K562 (cell line): Measurements from ENCODE around the gene CD72. TPM values are rescaled to one million over a fixed set of nuclear protein-coding genes. Genes with fewer than 3 reads are reported as not detected.
A peak's percentile ranks its signal among the peaks of the same experiment; 100 is the strongest.
"Not testable (repeated sequence)": the region's sequence is repeated elsewhere in the genome, so short reads cannot be mapped to it uniquely, and the experiment has no call there.

ENCODE experiments used
- ATAC-seq: fragments of 200-7000 bp; cut with Tn5 transposase; 3 replicates; pipeline ENCODE4 v1.9.1; 2020; ENCODE audit warnings: moderate library complexity
- BruUV-seq: library from RNA; stranded (reverse); fragments of 400-500 nt; replicated peaks from 2 replicates; lab custom pipeline; 2021; lab: Mats Ljungman, UMichigan
- CTCF ChIA-PET: fragments of 300-600 bp; formaldehyde crosslinking; extraction: SDS; loops from one replicate; lab custom pipeline; 2021; ENCODE audit warnings: low intra/inter-chr PET ratio; lab: Yijun Ruan, JAX
- POLR2A ChIA-PET: fragments of 300-600, 350-650 bp; sonication (Branson Sonifier 250); formaldehyde crosslinking; extraction: SDS; loops from one replicate; lab custom pipeline; 2021; ENCODE audit warnings: antibody characterized with exemption, inconsistent platforms; lab: Yijun Ruan, JAX
- DNase-seq, 4 experiments: peaks; one replicate each; pipeline versions ENCODE4 v3.0.0 to v3.0.0-alpha.2; 2011 to 2018; ENCODE audit warnings: low spot score in 3 of 4, mixed read lengths in 3 of 4; ENCODE audit errors: extremely low read depth in 1 of 4
- FAIRE-seq: peaks from 2 replicates; lab custom pipeline; 2011; peaks lifted over from hg19 to GRCh38; lab: Jason Lieb, UNC
- H2AFZ ChIP-seq: 2 replicates; pipeline ENCODE4 v1.6.0; 2011; ENCODE audit warnings: low read depth, low read length, control low read depth, inconsistent platforms
- H3K27ac ChIP-seq: fragments of 200-600 bp; 3 replicates; pipeline ENCODE4 v1.8.0; 2011; ENCODE audit warnings: low read depth, mild to moderate bottlenecking, control low read depth, inconsistent platforms, low read length, moderate library complexity, mixed read lengths; ENCODE audit errors: extremely low read depth
- H3K27me3 ChIP-seq, 2 experiments: fragments of 300-600 bp in 1 of 2; 2 replicates in 1 of 2; 3 replicates in 1 of 2; pipeline versions ENCODE4 v1.6.0 to v1.8.0; 2011; ENCODE audit warnings: inconsistent platforms in 2 of 2, low read length in 2 of 2, mild to moderate bottlenecking in 1 of 2, mixed read lengths in 1 of 2, moderate library complexity in 1 of 2; ENCODE audit not compliant: control insufficient read depth in 2 of 2, insufficient read depth in 2 of 2
- H3K36me3 ChIP-seq: fragments of 300-600 bp; 3 replicates; pipeline ENCODE4 v1.8.0; 2011; ENCODE audit warnings: mild to moderate bottlenecking, low read length, inconsistent platforms; ENCODE audit not compliant: control insufficient read depth, insufficient read depth
- H3K4me1 ChIP-seq, 2 experiments: fragments of 200-600 bp in 1 of 2; replicated peaks in 1 of 2; 2 replicates in 1 of 2; 3 replicates in 1 of 2; pipeline versions ENCODE4 v1.5.1 to v1.8.0; 2011; ENCODE audit warnings: inconsistent platforms in 2 of 2, low read length in 2 of 2, mild to moderate bottlenecking in 1 of 2, mixed read lengths in 1 of 2, moderate library complexity in 1 of 2; ENCODE audit not compliant: control insufficient read depth in 2 of 2, insufficient read depth in 2 of 2
- H3K4me2 ChIP-seq: 2 replicates; pipeline ENCODE4 v1.6.1; 2011; ENCODE audit warnings: low read length, control low read depth, inconsistent platforms, mixed read lengths; ENCODE audit not compliant: insufficient read depth
- H3K4me3 ChIP-seq: fragments of 200-600 bp; sonication (generic), shearing (Covaris generic); 2 replicates; pipeline ENCODE4 v1.5.1; 2016; ENCODE audit warnings: control low read depth, inconsistent platforms
- H3K79me2 ChIP-seq: fragments of 200-600 bp; 3 replicates; pipeline ENCODE4 v1.8.0; 2011; ENCODE audit warnings: low read length, inconsistent platforms; ENCODE audit not compliant: control insufficient read depth, insufficient read depth
- H3K9ac ChIP-seq, 2 experiments: 2 replicates each; pipeline versions ENCODE4 v1.6.0 to v1.6.1; 2011; ENCODE audit warnings: low read depth in 2 of 2, low read length in 2 of 2, control low read depth in 1 of 2, inconsistent platforms in 1 of 2, mild to moderate bottlenecking in 1 of 2, mixed read lengths in 1 of 2; ENCODE audit not compliant: insufficient read depth in 1 of 2
- H3K9me1 ChIP-seq: one replicate; pipeline ENCODE4 v1.6.0; 2011; ENCODE audit warnings: inconsistent platforms, mild to moderate bottlenecking, low read length, moderate library complexity; ENCODE audit not compliant: control insufficient read depth, insufficient read depth
- H3K9me3 ChIP-seq: replicated peaks from 2 replicates; pipeline ENCODE4 v1.5.1; 2011; ENCODE audit warnings: low read depth, low read length, inconsistent platforms; ENCODE audit not compliant: control insufficient read depth, insufficient read depth
- H4K20me1 ChIP-seq: replicated peaks from 2 replicates; pipeline ENCODE4 v1.6.1; 2011; ENCODE audit warnings: low read length, inconsistent platforms, mixed read lengths; ENCODE audit not compliant: control insufficient read depth, insufficient read depth
- ARID3A ChIP-seq: IDR thresholded peaks from 2 replicates; pipeline ENCODE4 v1.6.1; 2012; ENCODE audit warnings: low read depth, low read length, improper control_type of control experiment, borderline replicate concordance
- C11orf30 ChIP-seq: fragments of 450-650 bp; IDR thresholded peaks from 2 replicates; pipeline ENCODE4 v1.6.1; 2016; ENCODE audit warnings: low read depth, mild to moderate bottlenecking
- MAFG ChIP-seq: fragments of 450-650 bp; conservative IDR thresholded peaks from 2 replicates; pipeline ENCODE4 v1.6.1; 2016; ENCODE audit warnings: missing genetic modification characterization, missing compliant biosample characterization
- PRPF4 ChIP-seq: fragments of 200-400 bp; formaldehyde crosslinking; IDR thresholded peaks from one replicate; pipeline ENCODE4 v1.6.1; 2017; ENCODE audit warnings: low read length, low read depth, mild to moderate bottlenecking; ENCODE audit not compliant: insufficient read depth, poor library complexity, severe bottlenecking
- SIRT6 ChIP-seq: IDR thresholded peaks from one replicate; pipeline ENCODE4 v1.6.1; 2012; ENCODE audit warnings: low read depth, mild to moderate bottlenecking, control low read depth, inconsistent platforms, low read length, moderate library complexity
- ZNF316 ChIP-seq: fragments of 450-650 bp; IDR thresholded peaks from 2 replicates; pipeline ENCODE4 v1.6.1; 2016
- ZNF507 ChIP-seq: conservative IDR thresholded peaks from 2 replicates; pipeline ENCODE4 v1.6.1; 2017; ENCODE audit warnings: missing genetic modification characterization, missing compliant biosample characterization
- WGBS: fragments of 100-300 bp; shearing (Covaris generic); methylation state at CpG from one replicate; pipeline ENCODE4 v1.1.6; 2016; ENCODE audit warnings: low coverage, mixed read lengths; ENCODE audit not compliant: insufficient coverage; ENCODE audit errors: missing lambda C conversion rate; 5-methylcytosine and 5-hydroxymethylcytosine counted together
- in situ Hi-C: fragments of 300-500 bp; cut with MboI; formaldehyde crosslinking; loops from 4 replicates; pipeline ENCODE4 v1.15.0; 2018; ENCODE audit warnings: inconsistent platforms, mixed read lengths
- intact Hi-C: fragments of 100-400 bp; cut with micrococcal nuclease; formaldehyde crosslinking; loops from 2 replicates; pipeline ENCODE4 v1.14.2; 2022
- polyA plus RNA-seq, 8 experiments: library from polyadenylated mRNA; depleted of rRNA in 4 of 8; stranded (reverse) in 5 of 8; unstranded in 3 of 8; fragments of >200 nt; fragmentation: Nextera tagmentation in 2 of 8; fragmentation: Illumina TruSeq in 1 of 8; extraction: Ambion mirVana in 2 of 8; extraction: Trizol in 1 of 8; gene quantifications; 2 replicates each; pipeline versions ENCODE4 v1.2.1 to v1.2.3, GENCODE V29; 2011 to 2014; ENCODE audit warnings: inconsistent platforms in 1 of 8, missing spikeins in 1 of 8
- total RNA-seq, 7 experiments: library from RNA; depleted of rRNA in 6 of 7; stranded (reverse); fragments of >200 nt in 6 of 7; fragmentation: Illumina TruSeq in 2 of 7; extraction: Trizol in 2 of 7; gene quantifications; 2 replicates each; pipeline versions ENCODE4 v1.2.1 to v1.2.3, GENCODE V29; 2011 to 2021; ENCODE audit warnings: low replicate concordance in 1 of 7

The CD72 gene
- total and polyA plus RNA-seq, 9 of the 15 experiments (the other 6 are each of a cell fraction or from before 2014, with no cell fraction given), result 0.11 to 0.78 (median 0.27) TPM; not detected in 1

GRCh38 chr9:35596907-35597306 lies 21.3 kb downstream of the CD72 start:
- H3K4me2 ChIP-seq, H4K20me1 ChIP-seq, H3K27ac ChIP-seq, POLR2A ChIA-PET, intact Hi-C loops, BruUV-seq, CTCF ChIA-PET, H3K27me3 ChIP-seq, H3K4me3 ChIP-seq, H3K9me3 ChIP-seq, H3K9ac ChIP-seq, in situ Hi-C loops, ATAC-seq, FAIRE-seq, H3K36me3 ChIP-seq, DNase-seq, H2AFZ ChIP-seq, H3K9me1 ChIP-seq, H3K79me2 ChIP-seq: not testable (repeated sequence)
- WGBS, result 29% methylated on average over 1 of the region's 2 CpGs
- peaks cover 0 to 12% of the 10 kb centered on the region in 2 experiments; a peak in 2 of 5 replicates for H3K4me1 ChIP-seq
- TF ChIP-seq C11orf30, result peak; percentile 78
- TF ChIP-seq MAFG (tag), result peak; percentile 73
- TF ChIP-seq ZNF316, result peak; percentile 91

GRCh38 chr9:35594471-35594870 lies 23.7 kb downstream of the CD72 start:
- CTCF ChIA-PET, result interaction anchor here (0.6 kb wide), 1 partner anchor 414 kb away, joined by 3 read pairs; no protein-coding TSS in a partner anchor
- BruUV-seq, result no TSS peak
- Histone ChIP-seq H3K4me2 (no peak overlapping the region), H3K9ac (no peak overlapping the region)
- ATAC-seq (no peak), FAIRE-seq (no peak)
- TF ChIP-seq SIRT6 (no peak), ARID3A (no peak), PRPF4 (no peak), ZNF507 (tag) (no peak)
- TF ChIP-seq, all 486 proteins: peak for 0
- in situ Hi-C loops, result no loop called here
- Histone ChIP-seq H3K9me3 (no peaks in the 10 kb centered on the region; the same call in 1 of the 2 replicates), H3K27me3 (no peaks in the 10 kb centered on the region), H2AFZ (no peak overlapping the region), H3K27ac (no peak overlapping the region), H4K20me1 (no peaks in the 10 kb centered on the region), H3K4me3 (no peak overlapping the region), H3K36me3 (no peaks in the 10 kb centered on the region), H3K9me1 (no peaks in the 10 kb centered on the region), H3K4me1 (peaks cover 0 to 8% of the 10 kb centered on the region in 2 experiments; a peak in 2 of 5 replicates), H3K79me2 (no peaks in the 10 kb centered on the region)
- intact Hi-C loops, result no loop called here
- POLR2A ChIA-PET, result no interaction called here
- DNase-seq, result no peak
- 5% methylated on average over 4 of the region's 4 CpGs for WGBS
